Mesothelial cell of epicardium (in vitro differentiated cells): ENCODE results near the gene ELAPOR1. TPM values are rescaled to one million over a fixed set of nuclear protein-coding genes. Genes with fewer than 3 reads are reported as not detected.

ENCODE experiments used
- DNase-seq, 2 experiments: peaks; one replicate each; pipeline ENCODE4 v3.0.0; 2021; ENCODE audit warnings: low spot score in 2 of 2; ENCODE audit not compliant: unreplicated experiment in 2 of 2
- H3K27ac Mint-ChIP-seq: 2 replicates; pipeline ENCODE4 v1.8.0; 2021; ENCODE audit warnings: mixed read lengths
- H3K27me3 Mint-ChIP-seq: 2 replicates; pipeline ENCODE4 v1.8.0; 2021; ENCODE audit warnings: low read depth, mixed read lengths
- H3K36me3 Mint-ChIP-seq: 2 replicates; pipeline ENCODE4 v1.8.0; 2021; ENCODE audit warnings: mixed read lengths
- H3K4me1 Mint-ChIP-seq: 2 replicates; pipeline ENCODE4 v1.8.0; 2021; ENCODE audit warnings: mixed read lengths
- H3K4me3 Mint-ChIP-seq: 2 replicates; pipeline ENCODE4 v1.8.0; 2021; ENCODE audit warnings: mild to moderate bottlenecking, moderate library complexity, mixed read lengths
- H3K9me3 Mint-ChIP-seq: 2 replicates; pipeline ENCODE4 v1.8.0; 2021; ENCODE audit warnings: mixed read lengths
- CTCF ChIP-seq: fragments of 200-600 bp; sonication (generic); IDR thresholded peaks from one replicate; pipeline ENCODE4 v1.5.0; 2021; ENCODE audit warnings: antibody characterized with exemption; ENCODE audit not compliant: unreplicated experiment
- total RNA-seq: library from RNA; stranded (reverse); gene quantifications from 3 replicates; pipeline ENCODE4 v1.2.1, GENCODE V29; 2021

ELAPOR1 gene
- total RNA-seq, result 0.34 to 0.86 TPM (median 0.80 TPM) in 3 replicates

DNA sequence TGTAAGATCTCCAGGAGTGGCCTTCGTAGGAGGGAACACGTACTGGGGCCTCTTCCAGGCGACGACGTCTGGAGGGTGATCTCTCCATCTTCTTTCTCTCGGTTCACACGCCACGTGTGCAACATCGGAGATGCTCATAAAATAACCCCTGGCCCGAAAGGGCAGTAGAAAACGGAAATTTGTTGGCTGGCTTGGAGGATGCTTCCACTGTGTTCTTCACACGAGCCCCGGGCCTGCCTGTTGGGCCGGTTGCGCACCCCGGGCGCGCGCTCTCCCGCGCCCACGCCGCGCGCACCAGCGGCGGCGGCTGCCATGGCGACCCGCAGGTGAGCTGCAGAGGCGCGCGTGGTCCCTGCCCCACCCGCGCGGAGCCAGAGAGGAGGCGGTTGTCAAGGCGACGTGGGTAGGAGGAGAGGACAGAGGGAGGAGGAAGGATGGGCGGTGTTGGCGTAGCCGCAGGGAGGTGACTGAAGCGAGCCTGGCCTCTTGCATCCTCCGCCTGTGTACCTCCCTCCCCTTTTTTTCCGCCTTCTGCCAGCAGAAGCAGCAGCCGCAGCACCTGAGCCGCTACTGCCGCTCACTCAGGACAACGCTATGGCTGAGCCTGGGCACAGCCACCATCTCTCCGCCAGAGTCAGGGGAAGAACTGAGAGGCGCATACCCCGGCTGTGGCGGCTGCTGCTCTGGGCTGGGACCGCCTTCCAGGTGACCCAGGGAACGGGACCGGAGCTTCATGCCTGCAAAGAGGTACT, at the start of gene ELAPOR1:
TSS of gene ELAPOR1 (plus strand) at position 526 of the 752 bp plus-strand sequence. CDS start at position 595, 69 bp downstream.
- no peak for TF ChIP-seq CTCF
- Mint-ChIP-seq H3K9me3 (no peaks in the 10 kb centered on the region), H3K4me3 (peak within 1 kb of the TSS; percentile 61), H3K36me3 (no peaks in the 10 kb centered on the region), H3K27me3 (peaks cover 93% of the 10 kb centered on the region), H3K27ac (no peak within 1 kb of the TSS), H3K4me1 (peaks cover 13% of the 10 kb centered on the region)
- peak in 1 of 2 experiments; percentile 39 for DNase-seq

- Mint-ChIP-seq H3K9me3 (no peaks in the 10 kb centered on the region), H3K4me1 (no peaks in the 10 kb centered on the region), H3K36me3 (peaks cover 21% of the 10 kb centered on the region), H3K4me3 (no peak overlapping the region), H3K27me3 (no peaks in the 10 kb centered on the region), H3K27ac (no peak overlapping the region)
- TF ChIP-seq CTCF, result no peak
- DNase-seq, result no peak
These were observed 48.8 kb upstream of the ELAPOR1 start for GRCh38 chr1:109065137-109065536.

- DNase-seq, result no peak
- H3K4me3 Mint-ChIP-seq, result no peak overlapping the region
- no peaks in the 10 kb centered on the region for H3K4me1 Mint-ChIP-seq
- no peaks in the 10 kb centered on the region for H3K9me3 Mint-ChIP-seq
- H3K36me3 Mint-ChIP-seq, result peaks cover 25% of the 10 kb centered on the region
- TF ChIP-seq CTCF, result no peak
- no peak overlapping the region for H3K27ac Mint-ChIP-seq
- H3K27me3 Mint-ChIP-seq, result no peaks in the 10 kb centered on the region
These were observed 46.0 kb upstream of the ELAPOR1 start for GRCh38 chr1:109067883-109068282.

DNA sequence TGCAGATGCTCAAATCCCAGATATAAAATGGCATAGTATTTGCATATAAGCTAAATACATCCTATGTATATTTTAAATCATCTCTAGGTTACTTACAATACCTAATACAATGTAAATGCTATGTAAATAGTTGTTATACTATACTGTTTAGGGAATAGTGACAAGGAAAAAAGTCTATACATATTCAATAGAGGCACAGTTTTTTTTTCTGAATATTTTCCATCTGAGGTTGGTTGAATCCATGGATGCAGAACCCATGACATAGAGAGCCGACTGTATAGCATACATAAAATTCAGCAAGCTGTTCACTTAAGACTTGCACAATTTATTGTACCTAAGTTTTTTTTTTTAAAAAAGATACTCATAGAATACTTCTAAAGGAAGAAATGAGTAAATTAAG, 44.6 kb upstream of the ELAPOR1 start:
- no peak for TF ChIP-seq CTCF
- Mint-ChIP-seq H3K4me3 (no peak overlapping the region), H3K9me3 (no peaks in the 10 kb centered on the region), H3K36me3 (peaks cover 26% of the 10 kb centered on the region), H3K4me1 (peaks cover 1% of the 10 kb centered on the region), H3K27me3 (no peaks in the 10 kb centered on the region), H3K27ac (no peak overlapping the region)
- DNase-seq, result no peak

- Mint-ChIP-seq H3K36me3 (peaks cover 11% of the 10 kb centered on the region), H3K4me1 (peaks cover 21% of the 10 kb centered on the region), H3K27ac (peak within 1 kb of the TSS; percentile 99), H3K27me3 (no peaks in the 10 kb centered on the region), H3K4me3 (peak within 1 kb of the TSS; percentile 97), H3K9me3 (no peaks in the 10 kb centered on the region)
- peak; percentile 85 to 92 for DNase-seq
- no peak for TF ChIP-seq CTCF
These were observed 38.1 kb upstream of the ELAPOR1 start, which contains the start of gene TAF13 for GRCh38 chr1:109075531-109076490. TAF13 (minus strand) TSS chr1:109076003; CDS start chr1:109075947, 56 bp downstream.
